Uterus (tissue), 4 donors: ENCODE results near the gene PRKD1. TPM values are rescaled to one million over a fixed set of nuclear protein-coding genes. Genes with fewer than 3 reads are reported as not detected.
"Not testable (repeated sequence)": the region's sequence is repeated elsewhere in the genome, so short reads cannot be mapped to it uniquely, and the experiment has no call there.

ENCODE experiments used
- DNase-seq, 2 donors: peaks; one replicate each; pipeline ENCODE4 v3.0.0-alpha.2; 2019 to 2020
- H3K27ac ChIP-seq, 2 donors: fragments of 200-600 bp; sonication (generic); 1 replicate in 1 of 2; 2 replicates in 1 of 2; pipeline ENCODE4 v1.5.1; 2016 to 2018
- H3K27me3 ChIP-seq, 2 donors: fragments of 200-600 bp; sonication (generic); one replicate each; pipeline ENCODE4 v1.5.1; 2018 to 2019; ENCODE audit warnings: control low read depth in 1 of 2
- H3K36me3 ChIP-seq, 2 donors: fragments of 200-600 bp; sonication (generic); one replicate each; pipeline ENCODE4 v1.5.1; 2019; ENCODE audit warnings: control low read depth in 1 of 2
- H3K4me1 ChIP-seq, 2 donors: fragments of 200-600 bp; sonication (generic); one replicate each; pipeline ENCODE4 v1.5.1; 2018 to 2019; ENCODE audit warnings: control low read depth in 1 of 2
- H3K4me3 ChIP-seq, 2 donors: fragments of 200-600 bp; sonication (generic); 1 replicate in 1 of 2; 2 replicates in 1 of 2; pipeline ENCODE4 v1.5.1; 2018 to 2019; ENCODE audit warnings: mild to moderate bottlenecking in 1 of 2
- H3K9me3 ChIP-seq, 2 donors: fragments of 200-600 bp; sonication (generic); one replicate each; pipeline ENCODE4 v1.5.1; 2019; ENCODE audit warnings: control low read depth in 1 of 2
- CTCF ChIP-seq, 4 experiments: fragments of 200-600 bp in 2 of 4; fragments of 450-650 bp in 2 of 4; sonication (generic) in 2 of 4; IDR thresholded peaks; one replicate each; pipeline ENCODE4 v1.5.1; 2016 to 2019; ENCODE audit warnings: antibody characterized with exemption in 4 of 4, mild to moderate bottlenecking in 2 of 4, moderate library complexity in 1 of 4
- POLR2A ChIP-seq, 2 donors: fragments of 450-650 bp; IDR thresholded peaks; one replicate each; pipeline ENCODE4 v1.6.1; 2016; ENCODE audit warnings: antibody characterized with exemption in 2 of 2, mild to moderate bottlenecking in 1 of 2, moderate library complexity in 1 of 2
- intact Hi-C: fragments of 100-400 bp; cut with DNase I; formaldehyde crosslinking; loops from one replicate; pipeline ENCODE4 v1.15.1; 2023; ENCODE audit warnings: low total_unique reads
- total RNA-seq, 4 donors: library from RNA; depleted of rRNA in 3 of 4; stranded (reverse); fragments of >200 nt in 3 of 4; gene quantifications; one replicate each; pipeline versions ENCODE4 v1.1.0 to v1.2.4, GENCODE V29; 2014 to 2023
- donor health status: DM: yes; HTN: yes; CAD: no.

The PRKD1 gene
- total RNA-seq, 4 donors from 2014 or later: 6.4 to 47.9 (median 31.5) TPM

GRCh38 chr14:29789475-29789874 lies 138.2 kb downstream of the PRKD1 start:
- H3K27me3 ChIP-seq: no peaks in the 10 kb centered on the region
- intact Hi-C loops: no loop called here
- H3K9me3 ChIP-seq: peaks cover 0 to 1% of the 10 kb centered on the region in 2 donors
- no peaks in the 10 kb centered on the region for H3K4me1 ChIP-seq
- no peak overlapping the region for H3K4me3 ChIP-seq
- no peaks in the 10 kb centered on the region for H3K36me3 ChIP-seq
- DNase-seq: no peak
- no peak for TF ChIP-seq POLR2A (IDR thresholded peaks at IDR 0.05)
- no peak for TF ChIP-seq CTCF (IDR thresholded peaks at IDR 0.05)
- H3K27ac ChIP-seq: no peak overlapping the region

GRCh38 chr14:29788093-29788492 lies 139.6 kb downstream of the PRKD1 start:
- Histone ChIP-seq H3K27ac (no peak overlapping the region), H3K27me3 (no peaks in the 10 kb centered on the region), H3K4me3 (no peak overlapping the region), H3K36me3 (no peaks in the 10 kb centered on the region), H3K9me3 (peaks cover 0 to 6% of the 10 kb centered on the region in 2 donors), H3K4me1 (no peaks in the 10 kb centered on the region)
- intact Hi-C loops: no loop called here
- TF ChIP-seq CTCF (IDR thresholded peaks at IDR 0.05): no peak
- TF ChIP-seq POLR2A (IDR thresholded peaks at IDR 0.05): no peak
- DNase-seq: no peak

GRCh38 chr14:29783556-29783955 lies 144.1 kb downstream of the PRKD1 start:
- intact Hi-C loops: no loop called here
- Histone ChIP-seq H3K4me3 (no peak overlapping the region), H3K4me1 (no peaks in the 10 kb centered on the region), H3K27me3 (no peaks in the 10 kb centered on the region), H3K36me3 (no peaks in the 10 kb centered on the region), H3K9me3 (peaks cover 0 to 6% of the 10 kb centered on the region in 2 donors), H3K27ac (no peak overlapping the region)
- no peak for TF ChIP-seq POLR2A (IDR thresholded peaks at IDR 0.05)
- no peak for TF ChIP-seq CTCF (IDR thresholded peaks at IDR 0.05)
- no peak for DNase-seq

GRCh38 chr14:29782041-29782440 lies 145.6 kb downstream of the PRKD1 start:
- intact Hi-C loops: no loop called here
- Histone ChIP-seq H3K36me3 (no peaks in the 10 kb centered on the region), H3K27me3 (no peaks in the 10 kb centered on the region), H3K4me3 (no peak overlapping the region), H3K4me1 (no peaks in the 10 kb centered on the region), H3K27ac (no peak overlapping the region), H3K9me3 (peaks cover 0 to 6% of the 10 kb centered on the region in 2 donors)
- TF ChIP-seq POLR2A (IDR thresholded peaks at IDR 0.05) (no peak), CTCF (IDR thresholded peaks at IDR 0.05) (no peak)
- DNase-seq: no peak

DNA sequence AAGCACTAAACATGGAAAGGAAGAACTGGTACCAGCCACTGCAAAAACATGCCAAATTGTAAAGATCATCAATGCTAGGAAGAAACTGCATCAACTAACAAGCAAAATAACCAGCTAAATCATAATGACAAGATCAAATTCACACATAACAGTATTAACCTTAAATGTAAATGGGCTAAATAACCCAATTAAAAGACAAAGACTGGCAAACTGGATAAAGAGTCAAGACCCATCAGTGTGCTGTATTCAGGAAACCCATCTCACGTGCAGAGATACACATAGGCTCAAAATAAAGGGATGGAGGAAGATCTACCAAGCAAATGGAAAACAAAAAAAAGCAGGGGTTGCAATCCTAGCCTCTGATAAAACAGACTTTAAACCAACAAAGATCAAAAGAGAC lies 150.5 kb downstream of the PRKD1 start:
- H3K36me3 ChIP-seq, intact Hi-C loops, H3K27ac ChIP-seq, H3K9me3 ChIP-seq, DNase-seq, H3K4me1 ChIP-seq, H3K4me3 ChIP-seq, H3K27me3 ChIP-seq: not testable (repeated sequence)

DNA sequence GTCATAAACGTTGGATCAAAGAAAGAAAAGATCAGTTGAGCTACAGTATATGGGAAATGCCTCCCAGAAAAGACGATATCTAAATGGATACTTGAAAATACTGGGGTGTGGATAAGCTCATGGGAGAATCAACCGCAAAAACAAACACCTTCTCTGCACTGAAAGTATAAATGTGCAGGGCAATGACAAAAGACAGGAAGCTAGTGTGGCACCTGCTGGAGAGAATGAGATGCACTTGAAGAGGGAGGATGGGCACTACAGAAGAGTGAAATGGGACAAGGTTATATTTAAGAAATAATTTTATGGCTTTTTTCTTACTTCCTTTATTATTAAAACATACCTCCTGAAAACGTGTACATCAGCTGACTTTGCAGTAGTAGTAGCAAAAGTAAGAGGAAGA lies 153.7 kb downstream of the PRKD1 start:
- intact Hi-C loops: no loop called here
- H3K36me3 ChIP-seq: no peaks in the 10 kb centered on the region
- H3K4me3 ChIP-seq: no peak overlapping the region
- DNase-seq: no peak
- no peaks in the 10 kb centered on the region for H3K4me1 ChIP-seq
- H3K27ac ChIP-seq: no peak overlapping the region
- no peaks in the 10 kb centered on the region for H3K27me3 ChIP-seq
- no peaks in the 10 kb centered on the region for H3K9me3 ChIP-seq
- no peak for TF ChIP-seq POLR2A (IDR thresholded peaks at IDR 0.05)
- TF ChIP-seq CTCF (IDR thresholded peaks at IDR 0.05): no peak
